ENCODE results near the gene HOXC11.

DNA sequence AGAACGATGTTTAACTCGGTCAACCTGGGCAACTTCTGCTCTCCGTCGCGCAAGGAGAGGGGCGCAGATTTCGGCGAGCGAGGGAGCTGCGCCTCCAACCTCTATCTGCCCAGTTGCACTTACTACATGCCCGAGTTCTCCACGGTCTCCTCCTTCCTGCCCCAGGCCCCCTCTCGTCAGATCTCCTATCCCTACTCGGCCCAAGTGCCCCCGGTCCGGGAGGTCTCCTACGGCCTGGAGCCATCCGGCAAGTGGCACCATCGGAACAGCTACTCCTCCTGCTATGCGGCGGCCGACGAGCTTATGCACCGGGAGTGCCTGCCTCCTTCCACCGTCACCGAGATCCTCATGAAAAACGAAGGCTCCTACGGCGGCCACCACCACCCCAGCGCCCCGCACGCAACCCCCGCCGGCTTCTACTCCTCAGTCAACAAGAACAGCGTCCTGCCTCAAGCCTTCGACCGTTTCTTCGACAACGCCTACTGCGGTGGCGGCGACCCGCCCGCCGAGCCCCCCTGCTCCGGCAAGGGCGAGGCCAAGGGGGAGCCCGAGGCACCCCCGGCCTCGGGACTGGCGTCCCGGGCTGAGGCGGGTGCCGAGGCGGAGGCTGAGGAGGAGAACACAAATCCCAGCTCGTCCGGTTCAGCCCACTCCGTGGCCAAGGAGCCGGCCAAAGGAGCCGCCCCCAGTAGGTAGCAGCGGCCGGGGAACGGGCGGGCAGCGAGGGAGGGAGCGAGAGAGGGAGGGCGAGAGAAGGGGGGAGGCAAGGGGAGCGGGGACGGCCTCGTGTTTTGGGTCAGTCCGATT lies 513 bp downstream of the HOXC11 start:
- TF ChIP-seq CTCF (IDR thresholded peaks at IDR 0.05) = no peak
- TF ChIP-seq POLR2A (IDR thresholded peaks at IDR 0.05) = no peak
- TF ChIP-seq POLR2AphosphoS5 (IDR thresholded peaks at IDR 0.05) = no peak
- TF ChIP-seq EP300 (IDR thresholded peaks at IDR 0.05) = no peak

Measured in sigmoid colon (tissue), 4 donors.